ENCODE results near the gene GRIP1.

GRIP1 gene

GRCh38 chr12:66529934-66530333, 148.9 kb downstream of the GRIP1 start:
- H3K4me3 ChIP-seq (ENCODE audit: low read depth, low read length): no peak overlapping the region

GRCh38 chr12:66516561-66516960, 162.3 kb downstream of the GRIP1 start:
- H3K4me3 ChIP-seq (ENCODE audit: low read depth, low read length): no peak overlapping the region
- DNase-seq (ENCODE audit: low read depth): no peak
- TF ChIP-seq, protein P1, sequence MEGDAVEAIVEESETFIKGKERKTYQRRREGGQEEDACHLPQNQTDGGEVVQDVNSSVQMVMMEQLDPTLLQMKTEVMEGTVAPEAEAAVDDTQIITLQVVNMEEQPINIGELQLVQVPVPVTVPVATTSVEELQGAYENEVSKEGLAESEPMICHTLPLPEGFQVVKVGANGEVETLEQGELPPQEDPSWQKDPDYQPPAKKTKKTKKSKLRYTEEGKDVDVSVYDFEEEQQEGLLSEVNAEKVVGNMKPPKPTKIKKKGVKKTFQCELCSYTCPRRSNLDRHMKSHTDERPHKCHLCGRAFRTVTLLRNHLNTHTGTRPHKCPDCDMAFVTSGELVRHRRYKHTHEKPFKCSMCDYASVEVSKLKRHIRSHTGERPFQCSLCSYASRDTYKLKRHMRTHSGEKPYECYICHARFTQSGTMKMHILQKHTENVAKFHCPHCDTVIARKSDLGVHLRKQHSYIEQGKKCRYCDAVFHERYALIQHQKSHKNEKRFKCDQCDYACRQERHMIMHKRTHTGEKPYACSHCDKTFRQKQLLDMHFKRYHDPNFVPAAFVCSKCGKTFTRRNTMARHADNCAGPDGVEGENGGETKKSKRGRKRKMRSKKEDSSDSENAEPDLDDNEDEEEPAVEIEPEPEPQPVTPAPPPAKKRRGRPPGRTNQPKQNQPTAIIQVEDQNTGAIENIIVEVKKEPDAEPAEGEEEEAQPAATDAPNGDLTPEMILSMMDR (IDR thresholded peaks at IDR 0.05; ENCODE audit: insufficient read depth, low read depth, low read length, missing control alignments): no peak

More at GRCh38 chr12:66529934-66530333, 148.9 kb downstream of the GRIP1 start:
- TF ChIP-seq, protein P1 (IDR thresholded peaks at IDR 0.05; ENCODE audit: insufficient read depth, low read depth, low read length, missing control alignments): no peak
- DNase-seq (ENCODE audit: low read depth): no peak

DNA sequence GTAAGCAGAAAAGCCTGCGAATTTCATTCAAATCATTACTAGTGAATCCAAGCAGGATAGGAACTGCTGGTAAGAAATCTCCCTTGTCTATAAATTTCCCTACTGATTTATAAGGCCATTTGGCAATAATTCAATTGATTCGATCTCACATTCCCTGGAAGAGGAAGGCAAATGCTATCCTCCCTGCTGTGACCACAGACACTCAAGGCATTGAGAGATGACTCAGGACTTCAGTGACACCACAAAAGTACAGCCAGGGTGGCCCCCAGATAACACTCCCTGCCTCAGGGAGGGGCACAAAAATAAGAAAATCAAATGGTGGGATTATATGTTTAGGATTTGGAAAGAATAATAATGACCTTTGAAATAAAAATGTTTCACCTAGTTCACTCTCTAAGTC, 162.7 kb downstream of the GRIP1 start:
- TF ChIP-seq, protein P1 (IDR thresholded peaks at IDR 0.05; ENCODE audit: insufficient read depth, low read depth, low read length, missing control alignments): no peak
- DNase-seq (ENCODE audit: low read depth): no peak
- no peak overlapping the region for H3K4me3 ChIP-seq (ENCODE audit: low read depth, low read length)

- TF ChIP-seq, protein P1 (IDR thresholded peaks at IDR 0.05; ENCODE audit: insufficient read depth, low read depth, low read length, missing control alignments): no peak
- no peak for DNase-seq (ENCODE audit: low read depth)
- H3K4me3 ChIP-seq (ENCODE audit: low read depth, low read length): no peak overlapping the region
Measured at GRCh38 chr12:66514581-66514980, 164.3 kb downstream of the GRIP1 start.

DNA sequence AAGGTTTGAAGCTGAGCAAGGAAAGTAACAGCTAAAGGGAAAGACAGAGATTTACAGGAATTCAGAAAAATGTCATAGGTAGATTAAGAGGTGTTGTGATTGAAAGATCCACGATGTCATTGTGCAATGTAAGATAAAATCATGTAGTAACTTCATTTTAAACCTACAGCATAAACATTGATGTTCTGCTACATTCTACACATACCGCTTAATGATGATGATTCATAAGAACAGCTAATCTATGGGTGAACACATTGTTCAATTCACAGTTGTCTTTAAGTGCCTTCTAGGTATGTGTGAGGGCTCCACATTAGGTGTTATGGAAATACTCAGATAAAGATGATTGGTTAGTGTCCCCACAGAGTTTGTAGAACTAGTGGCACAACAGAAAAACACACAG, 170.9 kb downstream of the GRIP1 start:
- DNase-seq (ENCODE audit: low read depth): no peak
- H3K4me3 ChIP-seq (ENCODE audit: low read depth, low read length): no peak overlapping the region
- TF ChIP-seq, protein P1 (IDR thresholded peaks at IDR 0.05; ENCODE audit: insufficient read depth, low read depth, low read length, missing control alignments): no peak

GRCh38 chr12:66503746-66504145, 175.1 kb downstream of the GRIP1 start:
- TF ChIP-seq, protein P1 (IDR thresholded peaks at IDR 0.05; ENCODE audit: insufficient read depth, low read depth, low read length, missing control alignments): no peak
- H3K4me3 ChIP-seq (ENCODE audit: low read depth, low read length): no peak overlapping the region
- no peak for DNase-seq (ENCODE audit: low read depth)

- DNase-seq (ENCODE audit: low read depth): no peak
- H3K4me3 ChIP-seq (ENCODE audit: low read depth, low read length): no peak overlapping the region
- TF ChIP-seq, protein P1 (IDR thresholded peaks at IDR 0.05; ENCODE audit: insufficient read depth, low read depth, low read length, missing control alignments): no peak
Measured at GRCh38 chr12:66502911-66503310, 176.0 kb downstream of the GRIP1 start.
